HUES6 (cell line): ENCODE results near the gene GALNT16.

Source experiments
- H3K27ac ChIP-seq: 2 replicates; pipeline ENCODE4 v1.7.0; 2013; ENCODE audit warnings: low read depth, mild to moderate bottlenecking, low read length, inconsistent platforms
- H3K27me3 ChIP-seq: 2 replicates; pipeline ENCODE4 v1.6.1; 2013; ENCODE audit warnings: low read length; ENCODE audit not compliant: control insufficient read depth, insufficient read depth
- H3K36me3 ChIP-seq: 2 replicates; pipeline ENCODE4 v1.6.1; 2013; ENCODE audit warnings: low read length; ENCODE audit not compliant: control insufficient read depth, insufficient read depth
- H3K4me1 ChIP-seq: 2 replicates; pipeline ENCODE4 v1.6.1; 2013; ENCODE audit warnings: low read length; ENCODE audit not compliant: control insufficient read depth, insufficient read depth
- H3K4me3 ChIP-seq: 2 replicates; pipeline ENCODE4 v1.5.1; 2013; ENCODE audit warnings: low read depth, low read length
- H3K9ac ChIP-seq: one replicate; pipeline ENCODE4 v1.6.1; 2013; ENCODE audit warnings: mild to moderate bottlenecking, low read length
- H3K9me3 ChIP-seq: 2 replicates; pipeline ENCODE4 v1.6.1; 2013; ENCODE audit warnings: low read depth, low read length; ENCODE audit not compliant: control insufficient read depth, insufficient read depth

The GALNT16 gene

GRCh38 chr14:69300601-69301221 lies 40.8 kb downstream of the GALNT16 start:
- no peaks in the 10 kb centered on the region for H3K4me1 ChIP-seq
- H3K36me3 ChIP-seq = no peaks in the 10 kb centered on the region
- H3K9me3 ChIP-seq = no peaks in the 10 kb centered on the region
- no peaks in the 10 kb centered on the region; the same call in 1 of the 2 replicates for H3K27me3 ChIP-seq
- no peak overlapping the region for H3K4me3 ChIP-seq
- no peak overlapping the region for H3K9ac ChIP-seq
- H3K27ac ChIP-seq = no peak overlapping the region

DNA sequence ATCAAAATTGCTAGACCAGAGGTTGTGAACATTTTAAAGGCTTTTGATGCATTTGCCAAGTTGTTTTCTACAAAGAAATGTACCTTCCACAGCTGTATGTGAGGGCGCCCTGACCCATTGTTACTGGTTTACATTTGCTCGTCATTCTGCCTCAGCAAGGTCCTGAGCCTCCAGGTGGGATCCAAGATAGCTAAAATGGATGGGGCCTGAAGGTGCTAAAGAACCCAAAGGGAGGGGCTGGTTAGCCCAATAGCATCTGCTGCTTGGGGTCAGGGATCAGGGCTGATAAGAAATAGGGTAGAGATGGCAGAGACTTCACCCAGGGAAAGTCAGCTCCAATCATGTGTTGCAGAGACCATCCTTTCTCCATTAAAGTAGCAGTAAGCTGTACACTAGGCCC lies 43.1 kb downstream of the GALNT16 start:
- Histone ChIP-seq H3K27ac (no peak overlapping the region), H3K4me3 (no peak overlapping the region), H3K27me3 (peaks cover 6% of the 10 kb centered on the region; the same call in 1 of the 2 replicates), H3K9me3 (no peaks in the 10 kb centered on the region), H3K36me3 (no peaks in the 10 kb centered on the region), H3K9ac (no peak overlapping the region), H3K4me1 (no peaks in the 10 kb centered on the region)

DNA sequence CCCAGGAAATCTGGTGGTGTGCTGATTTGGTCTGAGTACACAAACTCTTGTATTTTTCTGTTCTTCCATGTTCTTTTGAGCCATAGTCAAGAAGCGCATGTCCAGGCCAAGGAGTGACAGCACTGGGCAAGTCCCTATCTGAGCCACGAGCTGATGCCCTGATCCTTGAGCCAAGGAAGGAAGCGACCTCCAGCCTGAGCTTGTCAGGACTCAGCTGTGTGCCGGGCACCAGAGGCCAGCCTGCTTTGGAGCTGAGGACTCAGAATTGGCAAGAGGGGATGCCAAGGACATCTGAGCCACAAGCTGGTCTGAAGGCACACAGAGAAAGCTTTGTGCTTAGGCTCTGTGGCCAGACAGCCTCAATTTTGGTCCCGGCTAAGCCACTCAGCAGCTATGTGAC lies 52.6 kb downstream of the GALNT16 start:
- Histone ChIP-seq H3K4me3 (no peak overlapping the region), H3K9ac (no peak overlapping the region), H3K9me3 (no peaks in the 10 kb centered on the region)

DNA sequence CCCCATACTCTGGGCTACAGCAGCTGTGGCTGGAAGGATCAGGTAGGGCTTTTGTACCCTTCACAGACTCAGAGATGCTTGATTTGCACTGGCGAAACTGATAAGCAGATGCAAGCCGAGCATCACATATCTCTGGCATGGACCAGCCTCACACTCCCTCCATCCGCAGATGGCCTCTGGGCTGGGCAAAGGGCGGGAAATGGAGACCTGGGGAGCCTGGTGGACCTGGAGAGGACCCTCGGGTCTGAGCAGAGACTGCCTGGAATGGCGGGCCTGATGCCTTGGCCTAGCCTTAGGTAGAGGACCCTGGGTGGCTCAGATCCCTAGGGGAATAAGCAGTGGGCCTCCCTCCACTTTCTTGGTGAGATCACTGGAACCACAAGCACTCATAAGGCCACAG lies 53.2 kb downstream of the GALNT16 start:
- no peaks in the 10 kb centered on the region for H3K36me3 ChIP-seq
- H3K27me3 ChIP-seq = no peaks in the 10 kb centered on the region
- H3K4me3 ChIP-seq = no peak overlapping the region
- peaks cover 7% of the 10 kb centered on the region for H3K4me1 ChIP-seq
- H3K9me3 ChIP-seq = no peaks in the 10 kb centered on the region
- H3K27ac ChIP-seq = no peak overlapping the region
- no peak overlapping the region for H3K9ac ChIP-seq

More for the DNA sequence above, 52.6 kb downstream of the GALNT16 start:
- no peaks in the 10 kb centered on the region for H3K36me3 ChIP-seq
- no peaks in the 10 kb centered on the region for H3K27me3 ChIP-seq
- peaks cover 6% of the 10 kb centered on the region; the same call in 1 of the 2 replicates for H3K4me1 ChIP-seq
- no peak overlapping the region for H3K27ac ChIP-seq

DNA sequence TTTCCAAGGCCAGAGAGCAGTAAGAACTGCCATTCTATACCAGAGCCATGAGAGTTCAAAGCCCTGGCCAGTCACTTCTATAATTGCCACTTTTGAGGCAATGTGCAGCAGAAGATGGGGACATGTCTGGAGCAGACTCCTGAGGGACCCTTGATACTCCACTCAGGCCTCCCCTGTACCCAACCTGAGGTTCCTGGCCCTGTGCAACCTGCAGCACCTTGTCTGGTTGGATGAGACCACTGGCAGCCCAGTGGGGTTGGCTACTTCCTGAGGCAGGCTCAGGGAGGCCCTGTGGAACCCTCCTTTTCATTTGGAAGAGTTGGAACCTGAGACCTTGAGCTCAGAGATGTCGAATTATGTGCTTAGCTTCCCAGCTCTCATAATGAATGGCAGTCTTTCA lies 54.4 kb downstream of the GALNT16 start:
- H3K27me3 ChIP-seq = no peaks in the 10 kb centered on the region
- H3K4me1 ChIP-seq = peaks cover 11% of the 10 kb centered on the region
- H3K9me3 ChIP-seq = no peaks in the 10 kb centered on the region
- no peak overlapping the region for H3K4me3 ChIP-seq
- no peak overlapping the region for H3K9ac ChIP-seq
- no peaks in the 10 kb centered on the region for H3K36me3 ChIP-seq
- no peak overlapping the region for H3K27ac ChIP-seq

DNA sequence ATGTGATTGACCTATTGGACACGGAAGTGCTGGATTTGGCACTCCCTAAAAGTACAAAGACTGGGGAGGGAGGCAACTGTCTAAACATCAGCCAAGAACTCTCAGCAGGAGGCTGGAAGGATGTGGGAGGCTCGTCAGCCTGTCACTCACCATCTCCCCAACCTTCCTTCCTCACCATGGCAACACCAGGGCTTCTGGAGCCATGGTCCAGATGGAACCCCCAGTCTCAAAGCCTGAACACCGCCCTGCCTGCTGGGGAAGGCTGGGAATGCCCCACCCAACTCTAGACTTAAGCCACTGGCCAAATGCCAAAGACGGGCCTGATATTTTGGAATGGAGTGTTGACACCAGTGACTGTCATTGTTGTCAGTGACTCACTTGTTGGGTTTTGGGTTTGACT lies 55.3 kb downstream of the GALNT16 start:
- Histone ChIP-seq H3K27me3 (no peaks in the 10 kb centered on the region), H3K9ac (no peak overlapping the region), H3K4me3 (no peak overlapping the region), H3K36me3 (no peaks in the 10 kb centered on the region), H3K4me1 (peaks cover 11% of the 10 kb centered on the region), H3K9me3 (no peaks in the 10 kb centered on the region), H3K27ac (no peak overlapping the region)

GRCh38 chr14:69316449-69317101 lies 56.6 kb downstream of the GALNT16 start:
- Histone ChIP-seq H3K4me1 (peaks cover 11% of the 10 kb centered on the region), H3K9ac (no peak overlapping the region), H3K36me3 (no peaks in the 10 kb centered on the region), H3K27me3 (no peaks in the 10 kb centered on the region), H3K9me3 (no peaks in the 10 kb centered on the region), H3K27ac (no peak overlapping the region), H3K4me3 (no peak overlapping the region)

DNA sequence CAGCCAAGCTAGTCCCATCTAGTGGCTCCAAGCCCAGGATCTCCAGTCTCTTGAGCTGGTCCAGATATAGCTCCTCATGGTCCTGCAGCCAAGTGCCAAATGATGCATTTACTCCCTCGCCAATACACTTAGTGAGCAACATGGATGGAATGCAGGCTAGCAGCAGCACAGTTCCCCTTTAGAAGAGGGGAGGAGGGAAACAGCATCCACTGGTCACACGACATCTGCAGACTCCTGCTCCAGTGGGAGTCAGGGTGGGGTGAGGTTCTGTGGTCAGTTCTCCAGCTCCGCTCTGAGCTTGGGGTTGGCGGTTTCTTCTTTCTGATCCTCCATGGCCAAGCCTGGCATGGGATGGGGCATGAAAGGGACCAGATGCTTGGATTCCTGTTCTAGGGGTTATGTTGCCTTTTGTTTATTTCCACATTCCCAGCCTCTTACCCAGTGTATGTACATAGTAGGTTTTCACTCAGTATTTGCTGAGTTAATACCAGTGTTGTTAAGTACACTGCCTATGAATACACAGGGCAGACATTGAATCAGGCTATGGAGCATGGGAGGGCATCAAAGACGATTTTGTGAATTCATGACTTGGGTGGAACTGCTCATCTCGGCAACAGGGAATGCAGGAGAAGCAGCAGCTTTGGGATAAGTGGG lies 57.3 kb downstream of the GALNT16 start:
- Histone ChIP-seq H3K9me3 (no peaks in the 10 kb centered on the region), H3K4me3 (no peak overlapping the region), H3K9ac (no peak overlapping the region), H3K4me1 (peaks cover 11% of the 10 kb centered on the region), H3K36me3 (no peaks in the 10 kb centered on the region), H3K27me3 (no peaks in the 10 kb centered on the region), H3K27ac (no peak overlapping the region)

DNA sequence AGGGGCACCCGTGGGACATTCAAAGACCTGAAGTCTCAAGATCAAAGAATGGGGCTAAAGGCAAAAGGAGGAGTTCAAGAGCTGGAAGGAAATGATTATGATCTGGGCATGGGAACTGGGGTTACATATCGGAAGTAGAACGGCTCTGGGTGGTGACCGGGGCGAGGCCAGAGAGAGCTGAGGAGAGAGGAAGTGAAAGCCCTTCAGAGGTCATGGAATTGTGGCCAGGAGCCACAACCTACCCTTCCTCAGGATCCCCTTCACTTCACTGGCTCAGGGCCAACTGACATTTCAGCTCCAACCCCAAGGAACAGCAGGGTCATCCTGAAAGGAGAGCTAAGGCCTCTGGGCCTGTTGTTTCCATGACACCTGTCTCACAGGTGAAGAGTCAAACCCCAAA lies 57.8 kb downstream of the GALNT16 start:
- no peaks in the 10 kb centered on the region for H3K27me3 ChIP-seq
- peaks cover 11% of the 10 kb centered on the region for H3K4me1 ChIP-seq
- H3K9ac ChIP-seq = no peak overlapping the region
- H3K9me3 ChIP-seq = no peaks in the 10 kb centered on the region
- no peak overlapping the region for H3K27ac ChIP-seq
- no peaks in the 10 kb centered on the region for H3K36me3 ChIP-seq
- H3K4me3 ChIP-seq = no peak overlapping the region

DNA sequence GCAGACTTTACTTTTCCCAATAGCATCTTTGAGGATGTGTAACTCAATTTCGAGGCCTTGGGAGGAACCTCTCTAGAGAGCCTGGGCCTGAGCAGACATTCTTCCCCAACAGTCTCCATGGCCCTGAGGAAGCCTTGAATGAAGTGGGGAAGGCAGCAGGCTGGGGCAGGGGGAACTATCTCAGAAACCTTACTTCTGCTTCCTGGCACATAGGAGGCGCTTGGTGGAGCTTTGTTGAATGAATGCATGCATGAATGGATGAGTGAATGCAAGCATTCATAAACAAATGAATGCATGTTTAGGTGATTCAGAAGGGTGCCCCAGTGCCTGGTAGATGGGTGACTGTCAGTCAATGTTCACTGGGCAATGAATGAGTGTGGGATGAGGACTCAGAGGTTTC lies 58.3 kb downstream of the GALNT16 start:
- H3K27me3 ChIP-seq = no peaks in the 10 kb centered on the region
- no peaks in the 10 kb centered on the region for H3K9me3 ChIP-seq
- H3K36me3 ChIP-seq = no peaks in the 10 kb centered on the region
- peaks cover 11% of the 10 kb centered on the region for H3K4me1 ChIP-seq
- H3K4me3 ChIP-seq = no peak overlapping the region
- H3K9ac ChIP-seq = no peak overlapping the region
- H3K27ac ChIP-seq = no peak overlapping the region

DNA sequence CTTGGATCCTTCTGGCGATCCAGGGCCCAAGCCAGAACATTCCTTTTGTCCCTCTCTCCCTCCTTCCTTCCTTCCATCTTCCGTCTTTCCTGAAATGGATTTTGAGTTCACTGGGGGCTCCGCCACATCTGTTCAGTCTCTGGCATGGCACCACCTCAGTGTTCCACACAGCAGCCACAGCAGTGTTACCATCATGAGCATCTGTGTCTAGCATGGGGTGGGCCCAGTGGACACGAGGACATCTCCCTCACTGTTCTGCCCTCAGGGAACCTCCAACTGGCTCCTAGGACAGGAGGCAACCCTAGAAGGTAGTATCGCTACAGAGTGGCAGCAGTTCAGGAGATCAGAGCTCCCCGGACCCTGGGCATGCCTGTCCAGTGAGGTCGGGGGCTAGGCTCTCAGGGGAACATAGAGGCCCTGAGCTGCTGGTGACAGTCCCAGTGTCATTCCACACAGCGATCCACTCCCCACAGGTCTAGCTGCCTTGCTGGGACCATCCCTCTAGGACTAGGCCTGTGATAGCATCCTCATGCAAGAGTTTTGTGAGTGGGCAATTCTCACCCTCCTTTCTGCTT lies 59.0 kb downstream of the GALNT16 start:
- Histone ChIP-seq H3K27me3 (no peaks in the 10 kb centered on the region), H3K4me3 (no peak overlapping the region), H3K4me1 (peaks cover 18% of the 10 kb centered on the region), H3K27ac (no peak overlapping the region), H3K9ac (no peak overlapping the region), H3K36me3 (no peaks in the 10 kb centered on the region), H3K9me3 (no peaks in the 10 kb centered on the region)
